Naive thymus-derived CD8-positive, alpha-beta T cell (primary cell): ENCODE data around the gene NRXN3. TPM values are rescaled to one million over a fixed set of nuclear protein-coding genes. Genes with fewer than 3 reads are reported as not detected.
"Not testable (repeated sequence)": the region's sequence is repeated elsewhere in the genome, so short reads cannot be mapped to it uniquely, and the experiment has no call there.

Experiments
- ATAC-seq, 2 donors: fragments of 150-1000 bp; cut with Tn5 transposase in 1 of 2; sonication (Bioruptor Pico), chemical (Tn5 transposase) in 1 of 2; 1 replicate in 1 of 2; 2 replicates in 1 of 2; pipeline ENCODE4 v1.10.0; 2021; ENCODE audit warnings: mild to moderate bottlenecking in 2 of 2, moderate library complexity in 2 of 2
- POLR2A ChIA-PET: fragments of 350-600 bp; sonication (Branson Sonifier 250); formaldehyde crosslinking; loops from one replicate; lab custom pipeline; 2021; ENCODE audit warnings: antibody characterized with exemption; lab: Charles Lee
- DNase-seq, 10 donors: peaks; one replicate each; pipeline versions ENCODE4 v3.0.0 to v3.0.0-alpha.2; 2020 to 2022
- H3K27ac Mint-ChIP-seq, 10 donors: one replicate each; pipeline ENCODE4 v1.8.0; 2020 to 2022; ENCODE audit warnings: mild to moderate bottlenecking in 10 of 10, mixed read lengths in 10 of 10, moderate library complexity in 4 of 10, inconsistent platforms in 1 of 10
- H3K27me3 Mint-ChIP-seq, 5 donors: one replicate each; pipeline ENCODE4 v1.8.0; 2021 to 2022; ENCODE audit warnings: mixed read lengths in 5 of 5
- H3K36me3 Mint-ChIP-seq, 3 donors: one replicate each; pipeline ENCODE4 v1.8.0; 2020 to 2022; ENCODE audit warnings: mixed read lengths in 3 of 3, mild to moderate bottlenecking in 2 of 3, inconsistent platforms in 1 of 3
- H3K4me1 Mint-ChIP-seq, 4 donors: one replicate each; pipeline ENCODE4 v1.8.0; 2021 to 2022; ENCODE audit warnings: mixed read lengths in 4 of 4
- H3K4me3 Mint-ChIP-seq, 10 donors: one replicate each; pipeline ENCODE4 v1.8.0; 2020 to 2022; ENCODE audit warnings: mild to moderate bottlenecking in 10 of 10, mixed read lengths in 10 of 10, moderate library complexity in 6 of 10, inconsistent platforms in 1 of 10
- H3K9me3 Mint-ChIP-seq, 9 donors: one replicate each; pipeline ENCODE4 v1.8.0; 2020 to 2022; ENCODE audit warnings: mixed read lengths in 9 of 9, mild to moderate bottlenecking in 3 of 9, inconsistent platforms in 1 of 9, moderate library complexity in 1 of 9
- polyA plus RNA-seq, 3 donors: library from polyadenylated mRNA; unstranded; fragments of 300-500 nt; fragmentation: Illumina TruSeq; gene quantifications; one replicate each; pipeline ENCODE4 v1.2.3, GENCODE V29; 2021
- total RNA-seq, 8 experiments: library from RNA in 2 of 8; stranded (reverse) in 2 of 8; gene quantifications; one replicate each; pipeline ENCODE4 v1.2.3 and lab custom pipeline; 2021 to 2026

Gene NRXN3
- total and polyA plus RNA-seq, 5 experiments from 2014 or later: not detected

DNA sequence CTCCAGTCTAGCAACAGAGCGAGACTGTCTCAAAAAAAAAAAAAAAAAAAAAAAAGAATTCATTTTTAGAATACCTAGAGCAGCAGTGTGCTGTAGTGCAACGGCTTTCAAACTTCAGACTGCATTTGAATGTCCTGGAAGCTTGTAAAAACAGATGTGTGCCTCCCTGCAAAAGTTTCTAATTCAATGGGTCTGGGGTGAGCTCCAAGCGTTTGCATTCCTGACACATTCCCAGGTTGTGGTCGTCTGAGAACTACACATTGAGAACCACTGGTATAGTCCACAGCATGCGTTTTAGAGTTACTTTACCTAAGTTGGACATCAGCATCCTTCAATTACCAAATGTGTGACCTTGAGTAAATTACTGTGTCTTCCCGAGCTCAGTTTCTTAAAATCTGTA is 816.8 kb downstream of the NRXN3 start:
- H3K27ac Mint-ChIP-seq: no peak overlapping the region
- no peaks in the 10 kb centered on the region for H3K4me1 Mint-ChIP-seq
- H3K4me3 Mint-ChIP-seq: no peak overlapping the region
- peaks cover 0 to 4% (median 0%) of the 10 kb centered on the region in 9 donors for H3K9me3 Mint-ChIP-seq
- H3K36me3 Mint-ChIP-seq: no peaks in the 10 kb centered on the region
- DNase-seq (no peak), ATAC-seq (no peak)
- H3K27me3 Mint-ChIP-seq: peaks cover 0 to 2% (median 0%) of the 10 kb centered on the region in 5 donors
- POLR2A ChIA-PET: no interaction called here

DNA sequence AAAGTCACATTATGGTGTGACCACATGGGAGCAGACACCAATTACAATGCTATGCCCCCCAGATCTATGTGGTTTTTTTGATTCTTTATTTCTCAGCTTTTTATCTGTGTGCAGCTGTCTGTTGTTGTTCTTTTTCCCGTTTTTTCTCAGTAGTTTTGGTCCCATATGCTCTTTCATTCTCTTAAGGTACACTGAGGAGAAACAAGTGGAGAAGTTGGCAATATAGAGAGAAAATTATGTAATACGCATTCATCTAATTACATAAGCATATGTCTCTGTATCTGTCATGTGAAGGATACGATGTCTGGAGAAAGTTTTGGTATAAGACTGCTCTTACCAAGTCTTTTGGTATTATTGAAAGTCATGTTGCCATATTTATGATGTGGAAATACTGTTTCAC is 819.0 kb downstream of the NRXN3 start:
- no peak overlapping the region for H3K4me3 Mint-ChIP-seq
- POLR2A ChIA-PET: no interaction called here
- H3K9me3 Mint-ChIP-seq: peaks cover 0 to 4% (median 0%) of the 10 kb centered on the region in 9 donors
- no peak for DNase-seq
- no peaks in the 10 kb centered on the region for H3K4me1 Mint-ChIP-seq
- peaks cover 0 to 4% (median 0%) of the 10 kb centered on the region in 5 donors for H3K27me3 Mint-ChIP-seq
- H3K36me3 Mint-ChIP-seq: no peaks in the 10 kb centered on the region
- ATAC-seq: no peak
- no peak overlapping the region for H3K27ac Mint-ChIP-seq

DNA sequence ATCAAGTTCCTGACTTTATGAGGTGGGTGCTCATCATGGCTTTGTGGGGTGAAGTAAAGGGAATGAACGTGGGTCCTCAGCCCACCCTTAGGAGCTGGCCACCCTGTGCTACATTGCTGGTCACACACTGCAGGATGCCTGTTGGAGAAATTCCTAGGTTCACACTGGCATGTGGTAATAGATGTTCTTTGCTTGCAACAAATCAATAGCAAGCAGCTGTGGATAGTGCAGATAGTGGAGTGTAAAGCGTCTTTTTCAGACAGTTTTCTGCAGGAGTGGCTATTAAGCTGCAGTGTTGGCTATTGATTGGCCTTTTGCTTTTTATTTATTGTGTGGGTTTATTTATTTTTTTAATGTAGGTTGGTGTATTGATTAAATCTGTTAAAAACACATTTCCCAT is 822.7 kb downstream of the NRXN3 start:
- POLR2A ChIA-PET: no interaction called here
- Mint-ChIP-seq H3K27me3 (peaks cover 0 to 4% (median 1%) of the 10 kb centered on the region in 5 donors), H3K36me3 (no peaks in the 10 kb centered on the region), H3K4me3 (no peak overlapping the region), H3K27ac (no peak overlapping the region), H3K4me1 (no peaks in the 10 kb centered on the region), H3K9me3 (peaks cover 0 to 2% (median 0%) of the 10 kb centered on the region in 9 donors)
- ATAC-seq: no peak
- no peak for DNase-seq

DNA sequence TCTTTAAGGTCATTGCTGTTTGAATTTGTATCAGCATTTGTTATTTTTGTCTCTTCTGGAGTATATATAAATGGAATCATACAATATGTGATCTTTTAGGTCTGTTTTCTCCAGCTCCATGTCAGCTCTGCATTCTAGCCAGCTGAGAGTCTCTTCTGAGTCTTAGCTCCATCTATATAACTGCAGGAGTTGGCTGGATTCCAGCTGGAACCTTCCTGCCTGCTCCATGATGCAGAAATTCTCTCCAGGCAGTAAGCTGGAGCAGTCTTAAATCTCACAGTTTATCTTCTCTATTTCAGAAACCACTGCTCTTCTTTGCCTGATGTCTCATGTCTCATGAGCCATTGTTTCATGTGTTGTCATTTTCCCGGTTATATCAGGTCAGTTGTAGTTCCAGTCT is 827.6 kb downstream of the NRXN3 start:
- DNase-seq (no peak), ATAC-seq (no peak)
- H3K27ac Mint-ChIP-seq: no peak overlapping the region
- no peaks in the 10 kb centered on the region for H3K4me1 Mint-ChIP-seq
- POLR2A ChIA-PET: no interaction called here
- H3K9me3 Mint-ChIP-seq: peaks cover 0 to 2% (median 0%) of the 10 kb centered on the region in 9 donors
- no peak overlapping the region for H3K4me3 Mint-ChIP-seq
- no peaks in the 10 kb centered on the region for H3K36me3 Mint-ChIP-seq
- H3K27me3 Mint-ChIP-seq: peaks cover 0 to 9% (median 4%) of the 10 kb centered on the region in 5 donors

DNA sequence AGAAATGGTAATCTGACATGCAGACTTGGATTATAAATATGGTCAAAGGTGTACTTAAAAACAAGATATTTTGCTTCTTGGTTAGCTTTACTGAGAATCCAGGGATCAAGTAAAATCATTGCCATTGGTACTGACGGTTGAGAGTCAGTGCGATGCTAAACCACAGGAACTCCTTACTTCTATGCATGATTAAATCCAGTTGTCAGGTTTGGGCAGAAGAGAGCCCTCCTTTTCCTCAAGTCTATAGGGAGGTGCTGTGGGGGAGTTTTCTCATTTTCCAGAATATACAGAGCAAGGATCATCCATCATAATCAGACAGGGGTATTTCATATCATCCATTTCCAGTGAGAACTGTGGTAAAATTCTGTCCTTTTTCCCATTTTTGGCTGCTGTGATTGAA is 839.1 kb downstream of the NRXN3 start:
- Mint-ChIP-seq H3K4me1 (no peaks in the 10 kb centered on the region), H3K36me3 (no peaks in the 10 kb centered on the region), H3K4me3 (no peak overlapping the region), H3K27ac (no peak overlapping the region), H3K27me3 (peaks cover 1 to 20% (median 7%) of the 10 kb centered on the region in 5 donors), H3K9me3 (peaks cover 0 to 2% (median 0%) of the 10 kb centered on the region in 9 donors)
- DNase-seq (no peak), ATAC-seq (no peak)
- POLR2A ChIA-PET: no interaction called here

DNA sequence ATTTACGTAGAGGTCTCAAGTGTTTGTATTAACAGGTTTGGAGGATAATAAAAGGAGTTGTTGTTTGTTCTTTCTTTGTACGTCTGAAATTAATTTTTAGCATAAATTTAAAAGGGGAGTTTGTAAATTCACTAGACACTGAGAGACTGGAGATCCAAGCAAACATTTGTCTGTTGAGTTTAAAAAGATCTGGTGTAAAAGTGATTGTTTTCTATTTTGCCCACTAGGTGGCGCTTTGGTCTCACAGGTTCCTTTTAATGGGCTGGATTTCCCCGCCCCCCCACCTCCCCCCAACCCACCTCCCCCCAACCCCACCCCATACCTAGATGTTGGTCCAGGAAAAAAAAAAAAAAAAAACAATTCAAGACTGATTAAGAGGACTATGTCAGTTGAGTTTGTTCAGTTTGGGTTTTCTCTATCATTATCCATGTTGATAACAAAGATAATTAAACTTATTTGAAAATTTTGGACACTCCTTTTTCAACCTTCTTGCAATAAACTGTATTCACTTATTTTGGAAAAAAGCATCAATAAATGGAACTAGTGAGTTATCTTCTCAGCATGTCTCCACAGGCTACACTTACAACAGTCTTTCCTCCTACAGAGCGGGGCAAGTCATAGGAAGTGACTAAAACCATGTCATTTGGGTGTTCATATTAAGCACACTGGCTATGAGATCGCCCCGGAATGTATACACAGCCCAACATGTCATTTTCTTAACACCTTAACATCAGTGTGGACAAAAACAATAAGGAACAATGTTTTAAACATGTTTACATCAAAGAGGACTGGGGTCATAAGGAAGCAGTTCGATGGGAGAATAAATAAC is 841.1 kb downstream of the NRXN3 start:
- H3K9me3 Mint-ChIP-seq: peaks cover 0 to 2% (median 0%) of the 10 kb centered on the region in 9 donors

DNA sequence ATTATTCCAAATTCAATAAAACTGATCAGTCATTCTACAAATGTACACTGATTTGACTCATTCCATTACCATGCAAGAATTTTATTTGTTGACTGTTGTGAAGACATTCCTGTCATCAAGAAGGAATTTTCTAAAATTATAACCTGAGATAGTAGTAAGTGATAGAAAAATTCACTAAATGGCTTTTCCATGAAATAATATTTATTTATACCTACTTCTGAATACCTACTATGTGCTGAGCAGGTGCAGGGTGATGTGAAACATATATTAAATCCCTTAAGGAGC is 841.7 kb downstream of the NRXN3 start:
- H3K36me3 Mint-ChIP-seq: no peaks in the 10 kb centered on the region
- H3K27ac Mint-ChIP-seq: no peak overlapping the region
- POLR2A ChIA-PET: no interaction called here
- H3K4me1 Mint-ChIP-seq: no peaks in the 10 kb centered on the region
- no peak for ATAC-seq
- peaks cover 0 to 6% (median 0%) of the 10 kb centered on the region in 5 donors for H3K27me3 Mint-ChIP-seq
- no peak for DNase-seq
- peaks cover 0 to 2% (median 0%) of the 10 kb centered on the region in 9 donors for H3K9me3 Mint-ChIP-seq
- no peak overlapping the region for H3K4me3 Mint-ChIP-seq

More for the DNA sequence above, 841.1 kb downstream of the NRXN3 start:
- DNase-seq (no peak), ATAC-seq (no peak)
- POLR2A ChIA-PET: no interaction called here
- Mint-ChIP-seq H3K4me1 (no peaks in the 10 kb centered on the region), H3K27me3 (peaks cover 0 to 5% (median 0%) of the 10 kb centered on the region in 5 donors), H3K27ac (no peak overlapping the region), H3K36me3 (no peaks in the 10 kb centered on the region), H3K4me3 (no peak overlapping the region)

DNA sequence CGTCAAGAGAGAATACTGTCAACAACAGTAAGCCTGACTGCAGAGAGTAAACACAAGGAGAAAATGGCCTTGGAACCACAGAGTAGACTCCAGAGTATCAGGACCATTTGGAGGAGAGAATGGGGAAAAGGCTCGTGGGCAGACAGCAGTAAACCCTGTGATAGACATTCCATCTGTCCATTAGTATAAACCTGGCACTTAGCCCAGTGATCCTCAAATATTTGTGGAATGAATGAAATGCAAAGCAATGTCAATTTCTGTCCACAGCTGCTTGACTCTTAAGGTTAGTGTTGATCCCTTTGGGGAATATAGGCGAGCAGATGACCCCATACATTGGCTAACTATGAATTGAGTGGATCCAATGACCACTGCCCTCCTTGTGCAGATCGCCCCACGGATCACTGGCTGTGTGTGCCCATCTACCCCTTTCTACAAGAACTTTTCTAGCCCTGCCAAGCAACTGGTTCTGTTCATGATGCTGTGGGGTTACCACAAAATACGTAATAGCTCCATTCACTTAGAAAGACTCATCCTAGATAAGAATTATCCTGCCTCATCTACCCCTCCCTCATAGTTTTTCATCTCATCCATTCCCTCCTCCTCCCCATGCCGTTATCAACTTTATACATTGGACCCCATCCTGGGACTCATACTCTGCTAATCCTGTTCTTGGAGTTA is 846.8 kb downstream of the NRXN3 start:
- POLR2A ChIA-PET: no interaction called here

GRCh38 chr14:79017561-79017960 is 847.4 kb downstream of the NRXN3 start:
- Mint-ChIP-seq H3K27me3 (peaks cover 0 to 7% (median 3%) of the 10 kb centered on the region in 5 donors), H3K27ac (no peak overlapping the region), H3K4me1 (no peaks in the 10 kb centered on the region), H3K4me3 (no peak overlapping the region), H3K36me3 (no peaks in the 10 kb centered on the region), H3K9me3 (peaks cover 0 to 8% (median 0%) of the 10 kb centered on the region in 9 donors)
- POLR2A ChIA-PET: no interaction called here
- DNase-seq: no peak
- no peak for ATAC-seq

More for the DNA sequence above, 846.8 kb downstream of the NRXN3 start:
- H3K4me3 Mint-ChIP-seq: no peak overlapping the region
- ATAC-seq: no peak
- H3K27ac Mint-ChIP-seq: no peak overlapping the region
- peaks cover 0 to 8% (median 0%) of the 10 kb centered on the region in 9 donors for H3K9me3 Mint-ChIP-seq
- peaks cover 0 to 7% (median 3%) of the 10 kb centered on the region in 5 donors for H3K27me3 Mint-ChIP-seq
- H3K4me1 Mint-ChIP-seq: no peaks in the 10 kb centered on the region
- H3K36me3 Mint-ChIP-seq: no peaks in the 10 kb centered on the region
- DNase-seq: no peak

GRCh38 chr14:79018836-79019235 is 848.7 kb downstream of the NRXN3 start:
- peaks cover 0 to 17% (median 6%) of the 10 kb centered on the region in 5 donors for H3K27me3 Mint-ChIP-seq
- DNase-seq (no peak), ATAC-seq (no peak)
- H3K4me3 Mint-ChIP-seq: no peak overlapping the region
- no peaks in the 10 kb centered on the region for H3K4me1 Mint-ChIP-seq
- no peak overlapping the region for H3K27ac Mint-ChIP-seq
- POLR2A ChIA-PET: no interaction called here
- H3K36me3 Mint-ChIP-seq: no peaks in the 10 kb centered on the region
- peaks cover 0 to 15% (median 0%) of the 10 kb centered on the region in 9 donors for H3K9me3 Mint-ChIP-seq

DNA sequence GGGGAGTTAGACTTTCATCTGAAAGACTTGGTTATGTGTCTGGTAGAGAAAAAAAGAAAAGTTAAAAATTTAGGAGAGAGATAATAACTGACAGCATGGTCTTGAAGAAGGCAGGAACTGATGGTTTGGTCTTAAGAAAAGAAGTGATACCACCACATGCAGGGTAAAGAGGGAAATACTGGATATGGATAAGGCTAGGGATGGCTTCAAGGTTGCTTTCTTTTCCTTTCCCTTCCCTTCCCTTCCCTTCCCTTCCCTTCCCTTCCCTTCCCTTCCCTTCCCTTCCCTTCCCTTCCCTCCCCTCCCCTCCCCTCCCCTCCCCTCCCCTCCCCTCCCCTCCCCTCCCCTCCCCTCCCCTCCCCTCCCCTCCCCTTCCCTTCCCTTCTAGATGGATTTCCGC is 849.7 kb downstream of the NRXN3 start:
- peaks cover 0 to 17% (median 6%) of the 10 kb centered on the region in 5 donors for H3K27me3 Mint-ChIP-seq
- H3K36me3 Mint-ChIP-seq, ATAC-seq, H3K4me1 Mint-ChIP-seq, DNase-seq, POLR2A ChIA-PET, H3K27ac Mint-ChIP-seq, H3K4me3 Mint-ChIP-seq: not testable (repeated sequence)
- peaks cover 0 to 15% (median 0%) of the 10 kb centered on the region in 9 donors for H3K9me3 Mint-ChIP-seq

DNA sequence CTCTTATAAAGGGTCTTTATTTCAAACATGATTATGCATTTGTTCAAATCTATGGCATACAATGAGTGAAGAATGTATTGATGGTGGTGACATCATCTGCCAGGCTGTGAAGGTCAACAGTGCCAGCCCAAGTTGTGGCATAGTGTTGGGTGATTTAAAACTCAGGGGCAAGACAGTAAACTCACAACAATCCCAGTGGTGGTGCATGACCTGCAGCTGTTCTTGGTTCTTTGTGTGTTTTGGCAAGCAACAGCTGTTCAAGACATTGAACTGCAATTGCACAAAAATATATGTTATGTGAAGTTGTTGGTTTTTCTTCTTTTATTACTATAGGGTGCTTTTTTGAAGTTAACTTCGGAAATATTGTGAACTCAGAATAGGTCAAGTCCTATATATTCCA is 851.6 kb downstream of the NRXN3 start:
- Mint-ChIP-seq H3K27me3 (peaks cover 0 to 18% (median 6%) of the 10 kb centered on the region in 5 donors), H3K36me3 (no peaks in the 10 kb centered on the region), H3K4me1 (no peaks in the 10 kb centered on the region), H3K9me3 (peaks cover 0 to 15% (median 2%) of the 10 kb centered on the region in 9 donors), H3K4me3 (no peak overlapping the region), H3K27ac (no peak overlapping the region)
- DNase-seq (no peak), ATAC-seq (no peak)
- POLR2A ChIA-PET: no interaction called here

DNA sequence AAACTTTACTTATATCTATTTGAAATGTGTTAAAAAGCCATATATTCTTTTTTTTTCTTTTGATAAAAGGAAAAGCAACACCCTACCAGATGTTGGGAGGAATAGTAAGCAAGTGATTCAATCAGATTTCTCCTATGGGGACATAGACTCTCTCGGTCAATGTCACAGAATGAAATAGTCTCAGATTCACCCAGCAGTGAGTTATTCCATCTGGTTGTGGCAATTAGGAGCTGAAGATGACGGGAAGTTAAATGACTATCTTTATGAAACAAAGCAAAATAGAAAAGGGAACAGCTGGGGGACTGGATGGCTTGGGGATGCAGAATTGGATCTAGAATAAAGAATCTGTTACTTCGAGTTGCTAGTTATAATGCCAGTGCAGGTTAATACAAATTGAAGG is 857.0 kb downstream of the NRXN3 start:
- peaks cover 0 to 19% (median 3%) of the 10 kb centered on the region in 5 donors for H3K27me3 Mint-ChIP-seq
- no peaks in the 10 kb centered on the region for H3K4me1 Mint-ChIP-seq
- POLR2A ChIA-PET: no interaction called here
- no peak overlapping the region for H3K27ac Mint-ChIP-seq
- DNase-seq: no peak
- no peak for ATAC-seq
- peaks cover 0 to 26% (median 5%) of the 10 kb centered on the region in 9 donors for H3K9me3 Mint-ChIP-seq
- no peaks in the 10 kb centered on the region for H3K36me3 Mint-ChIP-seq
- no peak overlapping the region for H3K4me3 Mint-ChIP-seq
